HG02973 (cell line): Measurements from ENCODE around the gene IBA57.
"Not testable (repeated sequence)": the region's sequence is repeated elsewhere in the genome, so short reads cannot be mapped to it uniquely, and the experiment has no call there.

Experiments used
- ATAC-seq: cut with Tn5 transposase; IDR thresholded peaks from one replicate; pipeline ENCODE4 v1.9.1; 2021; ENCODE audit warnings: moderate library complexity; ENCODE audit not compliant: unreplicated experiment

IBA57 gene

DNA sequence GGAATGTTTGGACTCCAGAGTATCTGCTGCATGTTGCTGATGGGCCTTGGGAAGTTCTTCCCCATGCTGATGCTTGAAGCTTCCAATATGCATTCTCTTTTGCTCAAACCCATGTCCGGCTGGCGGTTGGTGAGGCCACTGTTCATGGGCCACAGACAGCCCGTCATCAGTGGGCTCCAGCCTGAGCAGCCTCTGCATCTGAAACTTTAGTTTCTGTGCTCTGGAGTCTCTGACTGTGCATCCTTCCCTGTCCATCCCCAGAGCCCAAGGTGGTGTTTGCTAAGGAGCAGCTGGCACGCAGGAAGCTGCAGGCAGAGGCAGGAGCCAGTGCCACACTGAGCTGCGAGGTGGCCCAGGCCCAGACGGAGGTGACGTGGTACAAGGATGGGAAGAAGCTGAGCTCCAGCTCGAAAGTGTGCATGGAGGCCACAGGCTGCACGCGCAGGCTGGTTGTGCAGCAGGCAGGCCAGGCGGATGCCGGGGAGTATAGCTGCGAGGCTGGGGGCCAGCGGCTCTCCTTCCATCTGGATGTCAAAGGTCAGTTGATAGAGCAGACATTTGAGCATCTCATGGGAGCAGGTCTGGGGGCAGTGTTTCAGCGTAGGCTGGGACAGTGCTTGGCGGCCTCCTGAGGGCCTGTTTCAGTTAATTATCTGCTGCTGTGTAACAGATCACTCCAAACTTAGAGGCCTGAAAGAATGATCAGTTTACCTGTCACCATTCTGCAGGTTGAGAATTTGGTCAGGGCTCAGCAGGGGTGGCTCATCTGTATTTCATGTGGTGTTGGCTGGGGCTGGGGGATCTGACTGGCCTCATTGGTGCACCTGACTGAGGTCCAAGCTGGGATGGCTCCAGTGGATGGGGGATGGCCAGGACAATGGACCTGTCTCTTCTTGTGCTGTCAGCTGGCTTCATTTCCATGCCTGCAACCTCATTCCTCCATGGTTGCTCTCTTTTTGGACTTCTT lies 58.9 kb downstream of the IBA57 start:
- ATAC-seq, result no peak

DNA sequence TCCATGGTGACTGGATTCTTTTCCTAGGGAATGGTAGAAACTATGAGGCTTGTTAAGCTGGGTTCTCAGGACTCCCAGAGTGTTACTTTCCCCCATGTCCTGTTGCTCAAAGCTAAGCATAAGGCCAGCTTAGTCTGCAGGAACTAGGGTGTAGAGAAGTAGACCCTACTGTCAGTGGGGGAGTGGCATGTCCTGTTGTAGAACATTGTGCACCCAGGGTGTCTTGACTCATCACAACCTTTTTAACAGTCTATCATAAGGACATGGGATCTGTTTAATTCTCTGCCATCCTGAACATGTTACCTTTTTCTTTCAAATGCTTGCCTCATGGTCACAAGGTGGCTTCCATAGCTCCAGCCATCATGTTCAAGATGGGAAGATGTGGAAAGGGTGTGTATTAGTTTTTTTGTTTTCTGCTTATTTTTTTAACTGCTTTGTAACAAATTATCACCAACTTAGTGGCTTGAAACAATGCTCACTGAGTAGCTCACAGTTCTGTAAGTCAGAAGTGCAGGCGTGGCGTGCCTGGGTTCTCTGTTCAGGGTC lies 59.6 kb downstream of the IBA57 start:
- no peak for ATAC-seq

DNA sequence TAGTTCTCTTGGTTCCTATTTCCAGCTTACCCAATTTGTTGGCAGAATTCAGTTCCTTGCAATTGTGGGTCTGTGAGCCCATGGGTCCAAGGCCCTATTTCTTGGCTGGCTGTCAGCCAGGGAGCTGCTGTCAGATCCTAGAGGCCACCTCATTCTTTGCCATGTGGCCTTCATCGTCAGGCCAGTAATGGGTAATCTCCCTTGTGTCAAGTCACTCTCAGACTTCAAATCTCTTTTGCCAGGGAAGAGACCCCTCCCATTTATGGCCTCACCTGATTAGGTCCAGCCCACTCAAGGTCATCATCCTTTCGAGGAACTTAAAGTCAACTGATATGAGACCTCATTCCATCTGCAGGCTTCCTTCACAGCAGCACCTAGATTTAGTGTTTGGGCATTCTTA lies 60.1 kb downstream of the IBA57 start:
- no peak for ATAC-seq

DNA sequence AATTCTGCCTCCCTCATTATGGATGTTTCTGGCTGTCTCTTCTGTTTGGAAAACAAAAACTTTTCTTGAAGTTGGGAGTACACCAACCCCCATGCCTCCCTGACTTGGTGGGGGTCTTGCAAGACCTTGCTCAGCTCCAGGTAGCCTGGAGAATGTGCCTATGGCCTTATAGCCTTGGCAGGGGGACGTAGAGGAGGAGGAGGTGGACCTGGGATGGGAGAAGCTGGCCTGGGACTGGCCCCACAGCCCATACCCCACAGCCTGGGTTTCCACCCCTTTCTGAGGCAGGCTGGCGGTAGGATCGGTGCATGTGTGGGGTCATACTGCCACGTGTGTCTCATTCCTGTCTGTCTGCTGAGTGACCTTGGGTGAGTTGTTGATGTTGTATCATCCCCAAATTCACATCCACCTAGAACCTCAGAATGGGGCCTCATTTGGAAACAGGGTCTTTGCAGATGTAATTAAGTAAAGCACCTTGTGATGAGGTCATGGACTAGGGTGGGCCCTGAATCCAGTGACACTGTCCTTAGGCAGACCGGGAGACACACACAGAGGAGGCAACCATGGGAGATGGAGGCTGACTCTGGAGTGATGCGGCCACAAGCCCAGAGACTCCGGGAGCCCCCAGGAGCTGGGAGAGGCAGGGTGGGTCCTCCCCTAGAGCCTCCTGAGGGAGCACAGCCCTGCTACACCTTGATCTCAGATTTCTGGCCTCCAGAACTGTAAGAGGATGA lies 60.7 kb downstream of the IBA57 start:
- no peak for ATAC-seq

DNA sequence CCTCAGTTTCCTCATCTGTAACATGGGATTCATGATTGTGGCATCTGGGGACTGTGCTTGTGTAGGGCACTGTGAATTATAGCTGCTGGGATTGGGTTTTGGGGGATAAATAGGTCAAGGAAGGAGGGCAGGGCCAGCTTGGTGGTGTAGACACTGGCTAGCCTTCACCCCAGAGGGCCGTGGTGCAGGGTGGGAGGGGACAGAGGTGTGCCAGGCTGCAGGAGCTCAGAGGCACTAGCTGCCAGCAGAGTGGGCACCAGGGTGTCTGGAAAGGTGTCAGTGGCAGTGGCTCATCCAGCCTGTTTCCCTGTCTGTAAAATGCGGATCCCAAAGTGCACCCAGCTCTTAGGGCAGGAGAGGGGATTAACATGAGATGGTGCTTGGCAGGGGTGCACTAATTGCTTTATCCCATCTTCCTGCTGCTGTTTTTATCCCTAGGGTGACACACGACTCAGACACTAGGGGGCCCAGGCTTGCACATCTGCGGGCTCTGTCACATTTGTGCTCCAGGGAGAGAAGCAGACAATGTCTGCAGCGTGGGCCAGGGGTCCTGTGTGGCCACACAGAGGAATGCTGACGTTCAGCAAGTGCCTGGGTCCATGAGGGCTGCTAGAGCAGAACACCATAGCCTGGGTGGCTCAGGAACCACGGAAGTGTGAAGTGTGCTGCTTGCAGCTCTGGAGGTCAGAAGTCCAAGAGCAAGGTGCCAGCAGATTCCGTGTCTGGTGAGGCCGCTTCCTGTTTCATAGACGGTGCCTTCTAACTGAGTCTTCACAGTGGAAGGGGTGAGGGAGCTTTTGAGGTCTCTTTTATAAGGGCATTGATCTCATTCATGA lies 61.6 kb downstream of the IBA57 start:
- no peak for ATAC-seq

DNA sequence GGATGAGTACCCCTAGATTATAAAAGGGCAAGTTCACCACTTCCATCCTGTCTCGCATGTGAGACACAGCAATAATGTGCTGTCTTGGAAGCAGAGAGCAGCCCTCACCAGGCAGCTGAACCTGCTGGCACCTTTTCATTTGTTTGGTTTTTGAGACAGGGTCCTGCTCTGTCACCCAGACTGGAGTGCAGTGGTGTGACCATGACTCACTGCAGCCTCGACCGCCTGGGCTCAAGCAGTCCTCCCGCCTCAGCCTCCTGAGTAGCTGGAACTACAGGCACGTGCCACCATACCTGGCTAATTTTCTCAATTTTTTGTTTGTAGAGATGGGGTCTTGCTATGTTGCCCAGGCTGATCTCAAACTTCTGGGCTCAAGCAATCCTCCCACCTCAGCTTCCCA lies 62.5 kb downstream of the IBA57 start:
- not testable (repeated sequence) for ATAC-seq

DNA sequence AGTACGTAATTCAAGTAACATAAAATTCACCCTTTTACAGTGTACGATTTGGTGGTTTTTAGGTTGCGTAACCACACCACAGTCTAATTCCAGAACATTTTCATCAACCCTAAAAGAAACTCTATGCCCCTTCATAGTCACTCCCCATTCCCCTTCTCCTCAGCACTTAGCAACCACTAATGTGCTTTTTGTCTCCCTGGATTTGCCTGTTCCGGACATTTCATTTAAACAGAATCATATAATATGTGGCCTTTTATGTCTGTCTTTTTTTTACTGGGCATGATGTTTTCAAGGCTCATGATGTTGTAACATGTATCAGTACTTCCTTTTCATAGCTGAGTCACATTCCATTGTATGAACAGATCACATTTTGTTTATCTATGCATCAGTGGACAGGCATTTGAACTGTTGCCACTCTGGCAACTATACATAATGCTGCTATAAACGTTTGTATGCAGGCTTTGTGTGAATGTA lies 63.0 kb downstream of the IBA57 start:
- no peak for ATAC-seq

DNA sequence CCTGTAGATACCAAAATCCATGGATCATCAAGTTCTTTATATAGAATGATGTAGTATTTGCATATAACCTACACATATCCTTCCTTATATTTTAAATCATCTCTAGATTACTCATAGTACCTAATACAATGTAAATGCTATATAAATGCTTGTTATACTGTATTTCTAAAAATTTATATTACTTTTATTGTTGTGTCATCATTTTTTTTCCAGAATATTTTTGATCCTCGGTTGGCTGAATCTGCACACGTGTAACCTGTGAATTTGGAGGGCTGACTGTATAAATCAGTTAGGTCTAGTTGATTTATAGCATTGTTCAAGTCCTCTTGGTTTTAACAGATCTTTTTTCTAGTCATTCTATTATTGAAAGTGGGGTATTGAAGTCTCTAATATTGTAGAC lies 65.6 kb downstream of the IBA57 start:
- ATAC-seq, result no peak
